GM19395 (cell line): ENCODE results near the gene MYRIP.

ENCODE experiments used
- ATAC-seq: cut with Tn5 transposase; IDR thresholded peaks from one replicate; pipeline ENCODE4 v1.9.1; 2021; ENCODE audit warnings: mild to moderate bottlenecking, moderate library complexity; ENCODE audit not compliant: unreplicated experiment

The MYRIP gene

DNA sequence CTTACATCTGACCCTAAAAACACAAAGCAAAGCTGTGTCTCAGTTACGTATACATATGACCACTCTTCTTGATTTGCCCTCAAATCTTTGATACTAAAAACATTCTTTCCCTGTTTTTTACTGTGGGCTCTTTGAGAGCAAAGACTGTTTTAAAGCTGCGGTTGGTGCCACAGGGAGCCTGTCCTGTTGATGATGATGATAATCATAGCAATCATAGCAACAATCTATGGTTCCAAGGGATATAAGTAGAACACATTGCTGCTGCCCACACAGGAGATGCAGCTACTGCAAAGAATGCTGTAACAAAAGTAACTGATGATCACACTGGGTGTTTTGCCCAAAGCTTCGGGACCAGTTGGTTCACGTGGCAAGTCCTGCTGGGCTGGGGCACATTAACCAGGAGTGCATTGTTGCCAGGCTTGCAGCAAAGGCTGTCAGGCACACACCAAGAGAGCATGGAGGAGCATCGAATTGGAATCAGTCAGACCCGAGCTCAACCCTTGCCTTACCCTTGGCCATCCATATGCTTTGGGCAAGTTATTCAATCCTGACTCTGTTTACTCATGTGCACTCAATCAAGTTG is 368.7 kb downstream of the MYRIP start:
- no peak for ATAC-seq

DNA sequence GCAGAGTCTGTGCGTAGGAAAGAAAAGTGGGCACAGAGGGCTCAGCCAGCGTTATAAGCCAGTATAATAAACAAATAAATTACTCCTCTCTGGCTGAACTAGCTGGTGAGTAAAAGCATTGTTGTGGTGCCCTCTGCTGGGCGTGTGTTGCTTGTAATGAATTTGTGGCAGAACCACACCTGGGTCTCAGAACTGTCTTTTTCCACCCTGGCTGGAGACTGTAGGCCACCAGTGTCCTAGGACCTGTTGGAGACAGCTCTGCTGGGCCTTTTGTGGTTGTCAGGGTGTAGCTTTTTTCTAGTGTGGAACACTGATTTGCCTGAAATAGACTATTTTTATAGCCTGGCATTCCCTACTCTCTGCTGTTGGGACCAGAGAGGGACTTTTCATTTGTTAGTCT is 369.6 kb downstream of the MYRIP start:
- ATAC-seq = peak; percentile 73

DNA sequence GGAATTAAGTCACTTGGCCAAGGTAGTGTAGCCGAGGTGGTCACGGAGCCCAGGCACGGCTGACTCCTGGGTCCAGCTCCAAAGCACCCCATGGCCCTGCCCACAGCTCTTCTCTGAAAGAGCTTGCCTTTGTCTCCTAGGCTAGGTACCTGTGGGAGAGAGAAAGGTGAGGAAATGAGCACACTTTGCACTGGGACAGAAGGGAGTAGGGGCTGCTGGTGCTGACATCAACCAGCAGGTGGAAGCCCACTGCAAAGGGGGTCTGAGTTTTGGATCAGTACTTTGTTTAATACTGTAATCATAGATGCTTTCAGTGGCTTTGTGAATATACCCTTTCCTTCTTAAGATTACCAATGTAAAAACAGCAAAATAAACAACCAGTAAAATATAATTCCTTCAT is 371.8 kb downstream of the MYRIP start:
- ATAC-seq = no peak

DNA sequence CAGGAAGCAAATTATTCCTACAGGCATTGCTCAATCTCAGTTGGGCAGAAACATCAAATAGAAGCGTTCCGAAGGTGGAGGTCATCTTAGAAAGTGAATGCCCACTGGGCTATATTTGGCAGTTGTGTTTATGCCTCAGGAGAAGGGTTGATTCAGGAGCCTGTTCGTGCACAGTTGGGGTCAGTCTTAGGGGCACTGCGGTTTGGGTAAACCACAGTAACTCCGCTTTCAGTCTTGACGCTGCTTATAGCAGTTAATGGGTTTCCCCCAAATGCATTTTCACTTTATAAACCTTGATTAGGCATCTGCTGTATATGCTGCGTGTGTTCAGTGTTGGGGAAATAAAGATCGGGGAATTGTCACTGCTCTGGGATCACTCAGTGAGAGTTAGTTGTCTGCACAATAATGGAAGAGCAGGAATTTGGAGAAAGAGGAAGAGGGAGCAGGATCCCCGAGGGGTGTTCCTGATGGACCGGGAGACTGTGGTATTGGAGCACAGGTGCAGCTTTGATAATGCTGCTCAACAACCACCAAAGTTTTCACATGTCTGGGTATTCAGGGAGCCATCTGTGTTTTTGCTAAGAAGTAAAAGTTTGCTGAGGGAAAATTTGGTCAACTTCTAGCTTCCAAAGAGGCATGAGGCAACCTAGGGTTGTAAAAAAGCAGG is 375.8 kb downstream of the MYRIP start:
- peak; percentile 71 for ATAC-seq

DNA sequence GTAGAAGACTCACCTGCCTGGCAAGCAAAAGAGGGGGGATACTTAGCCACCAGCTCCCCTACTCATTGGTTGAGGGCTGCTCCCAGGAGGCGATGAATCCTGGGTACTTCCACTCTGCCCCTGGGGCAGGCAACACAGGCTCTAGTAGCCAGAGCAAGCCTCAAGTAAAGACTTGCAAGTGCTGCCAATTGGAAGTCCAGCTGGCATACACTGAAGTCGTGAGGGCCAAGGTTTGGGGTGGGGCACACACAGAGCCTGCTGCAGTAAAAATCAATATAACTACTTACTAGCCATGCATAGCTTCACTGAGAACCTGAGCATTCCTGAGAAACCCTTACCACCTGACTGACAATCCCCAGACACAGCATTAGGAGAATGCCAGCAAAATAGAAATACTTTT is 377.1 kb downstream of the MYRIP start:
- ATAC-seq = no peak

DNA sequence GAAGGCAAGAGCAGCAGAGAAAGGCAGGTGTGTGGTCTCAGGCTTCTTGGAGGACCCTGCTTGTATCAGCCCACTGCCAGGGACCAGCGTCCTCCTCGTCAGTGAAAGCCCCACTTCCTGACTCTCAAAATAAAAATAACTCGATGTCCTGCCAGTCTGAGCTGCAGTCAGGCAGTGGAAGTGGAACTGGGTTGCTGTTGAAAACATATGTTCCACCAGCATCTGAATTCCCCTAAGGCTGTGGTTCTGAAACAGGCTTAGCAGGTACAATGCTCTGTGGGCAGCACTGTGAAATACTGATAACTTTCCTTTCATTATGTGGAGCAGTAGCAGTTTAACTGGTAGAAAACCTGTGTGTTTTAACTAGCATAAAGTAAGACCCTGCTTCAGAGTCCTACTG is 378.5 kb downstream of the MYRIP start:
- peak; percentile 71 for ATAC-seq

DNA sequence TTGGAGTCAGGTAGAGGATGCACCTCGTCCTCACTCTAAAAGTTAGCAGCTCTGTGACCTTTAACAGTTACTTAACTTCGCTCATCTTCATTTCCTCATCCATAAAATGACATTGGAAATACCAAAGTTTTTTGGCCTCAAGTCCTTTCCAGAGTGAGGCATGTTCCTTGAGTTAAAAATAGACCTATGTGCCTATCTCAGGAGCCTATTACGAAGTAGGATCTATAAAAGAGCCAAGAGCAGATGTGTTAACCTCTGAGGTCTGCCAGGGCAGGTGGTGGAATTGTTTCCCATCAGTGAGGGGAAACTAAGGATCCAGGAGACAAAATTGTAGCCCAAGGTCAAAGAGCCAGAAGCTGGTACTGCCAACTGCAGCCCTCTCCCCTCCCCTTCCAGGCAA is 379.7 kb downstream of the MYRIP start:
- ATAC-seq = no peak

DNA sequence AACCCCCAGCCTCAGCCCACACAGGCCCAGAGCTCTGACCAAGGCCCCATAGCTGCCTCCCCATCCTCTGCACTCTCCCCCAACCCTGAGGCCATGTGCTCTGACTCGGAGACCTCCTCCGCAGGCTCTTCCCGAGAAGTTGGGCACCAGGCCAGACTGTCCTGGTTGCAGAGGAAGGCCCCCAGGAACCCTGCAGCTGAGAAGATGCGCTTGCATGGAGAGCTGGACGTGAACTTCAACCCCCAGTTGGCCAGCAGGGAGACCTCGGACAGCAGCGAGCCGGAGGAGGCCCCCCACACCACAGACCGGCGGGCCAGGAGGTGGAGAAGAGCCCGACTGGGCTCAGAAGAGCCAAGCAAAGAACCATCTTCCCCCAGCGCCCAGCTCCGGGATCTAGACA is 380.6 kb downstream of the MYRIP start:
- no peak for ATAC-seq

DNA sequence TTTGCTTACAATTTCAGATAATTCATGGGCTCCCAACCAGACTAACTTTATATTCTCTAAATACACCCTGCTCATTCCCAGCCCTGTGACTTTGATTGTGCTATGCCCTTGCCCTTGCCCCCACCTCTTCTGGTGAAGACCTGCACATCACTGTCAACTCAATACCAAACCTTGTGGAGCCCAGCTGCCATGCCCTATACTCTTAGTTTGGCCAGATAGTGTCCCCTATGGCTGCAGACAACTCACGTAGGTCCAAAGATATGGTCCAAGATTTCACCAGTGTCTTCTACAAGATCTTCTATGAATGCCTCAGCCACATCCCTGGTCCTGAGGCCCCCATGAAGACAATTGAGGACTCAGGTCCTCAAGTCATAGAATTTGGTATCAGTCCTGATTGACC is 381.8 kb downstream of the MYRIP start:
- no peak for ATAC-seq

DNA sequence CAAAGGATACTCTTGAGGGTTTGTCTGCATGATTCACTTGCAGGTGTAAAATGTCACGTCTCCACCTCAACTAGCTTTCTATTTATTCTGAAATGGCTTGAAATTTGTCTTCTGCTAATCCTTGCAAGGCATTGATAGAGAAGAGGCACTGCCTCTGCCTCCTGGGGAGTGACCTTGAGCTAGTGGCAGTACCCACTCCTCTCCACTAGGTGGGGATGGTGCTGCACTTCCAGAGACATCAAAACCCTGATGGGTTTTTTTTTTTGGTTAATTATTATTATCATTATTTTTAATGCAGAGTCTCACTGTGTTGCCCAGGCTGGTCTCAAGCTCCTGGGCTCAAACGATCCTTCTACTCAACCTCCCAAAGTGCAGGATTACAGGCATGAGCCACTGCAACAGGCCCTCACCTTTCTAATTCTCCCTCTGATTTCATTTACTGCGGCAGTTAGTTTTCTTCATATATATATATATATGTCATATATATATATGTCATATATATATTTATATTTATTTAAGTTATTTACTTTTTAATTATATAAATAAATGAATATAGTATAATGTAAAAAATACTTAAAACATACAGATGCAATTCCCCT is 382.5 kb downstream of the MYRIP start:
- ATAC-seq = peak; percentile 47

DNA sequence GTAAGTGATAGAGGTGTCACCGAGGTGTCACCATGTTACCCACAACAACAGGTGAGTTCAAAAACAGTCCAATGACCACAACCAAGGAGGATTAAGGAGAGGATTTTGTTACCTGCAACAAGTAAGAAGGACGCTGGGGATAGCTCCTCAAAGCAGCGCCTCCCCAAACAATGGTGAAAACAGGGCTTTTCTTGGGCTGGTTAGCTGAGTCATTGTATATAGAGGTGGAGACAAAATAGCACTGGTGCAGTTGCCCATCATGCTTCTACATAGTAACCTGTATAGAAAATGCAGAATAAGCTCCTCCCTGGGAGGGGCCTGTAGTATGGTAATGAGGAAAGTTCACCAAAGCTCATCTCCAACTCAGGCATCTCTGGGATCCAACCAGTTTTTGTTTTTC is 383.2 kb downstream of the MYRIP start:
- ATAC-seq = no peak

DNA sequence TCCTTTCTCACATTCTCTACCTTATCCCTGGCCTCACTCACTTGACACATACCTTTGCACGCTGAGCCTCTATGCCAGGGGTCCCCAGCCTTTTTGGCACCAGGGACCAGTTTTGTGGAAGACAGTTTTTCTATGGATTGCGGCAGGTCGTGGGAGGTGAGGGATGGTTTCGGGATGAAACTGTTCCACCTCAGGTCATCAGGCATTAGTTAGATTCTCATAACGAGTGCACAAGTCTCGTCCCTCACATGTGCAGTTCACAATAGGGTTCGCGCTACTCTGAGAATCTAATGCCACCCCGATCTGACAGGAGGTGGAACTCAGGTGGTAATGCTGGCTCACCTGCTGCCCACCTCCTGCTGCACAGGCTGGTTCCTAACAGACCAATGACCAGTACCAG is 387.6 kb downstream of the MYRIP start:
- no peak for ATAC-seq

DNA sequence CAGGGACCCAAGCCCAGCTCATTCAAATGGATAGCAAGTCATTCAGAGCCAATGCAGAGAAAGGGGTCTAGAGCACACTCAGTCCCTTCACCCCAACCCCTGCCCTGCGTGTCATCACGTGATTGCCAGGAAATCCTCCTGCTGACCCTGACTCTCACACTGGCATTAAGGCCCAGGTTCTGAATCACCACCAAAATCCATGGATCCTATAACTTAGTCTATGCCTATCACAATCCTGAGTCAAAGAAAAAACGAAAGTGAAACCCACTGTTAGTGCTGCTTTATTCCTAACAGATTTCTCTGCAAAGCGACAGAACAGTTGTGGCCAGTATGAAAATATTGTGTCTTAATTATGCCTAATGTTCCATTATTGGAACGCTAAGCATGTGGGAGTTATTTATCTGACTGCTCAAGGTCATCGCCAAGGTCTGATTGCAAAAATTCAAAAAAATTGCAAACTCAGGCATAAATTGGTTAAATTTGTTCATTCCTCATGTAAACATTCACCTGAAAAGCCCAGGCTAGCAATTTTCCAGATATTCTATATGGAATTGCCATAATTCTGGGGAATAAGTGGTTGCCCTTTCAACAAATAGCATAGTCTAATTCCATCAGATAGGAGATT is 391.4 kb downstream of the MYRIP start:
- ATAC-seq = no peak

DNA sequence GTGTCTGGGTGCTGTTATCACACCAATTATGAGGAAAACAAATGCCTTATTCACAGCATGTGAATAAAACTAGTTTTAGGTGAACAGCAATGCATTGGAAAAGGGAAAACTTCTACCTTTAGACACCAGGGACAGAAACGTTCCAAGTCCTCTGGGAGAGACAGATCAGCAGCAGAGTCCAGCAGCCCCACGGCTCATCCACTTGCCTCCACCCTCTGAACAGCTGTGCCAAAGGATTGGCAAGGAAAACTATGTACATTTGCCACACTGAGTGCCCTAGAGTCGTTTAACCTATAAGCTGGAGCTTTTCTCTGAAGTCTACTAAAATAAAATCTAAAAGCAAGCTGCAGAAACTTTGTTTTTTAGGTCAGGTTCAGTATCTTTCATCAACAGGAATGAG is 392.4 kb downstream of the MYRIP start:
- ATAC-seq = no peak

DNA sequence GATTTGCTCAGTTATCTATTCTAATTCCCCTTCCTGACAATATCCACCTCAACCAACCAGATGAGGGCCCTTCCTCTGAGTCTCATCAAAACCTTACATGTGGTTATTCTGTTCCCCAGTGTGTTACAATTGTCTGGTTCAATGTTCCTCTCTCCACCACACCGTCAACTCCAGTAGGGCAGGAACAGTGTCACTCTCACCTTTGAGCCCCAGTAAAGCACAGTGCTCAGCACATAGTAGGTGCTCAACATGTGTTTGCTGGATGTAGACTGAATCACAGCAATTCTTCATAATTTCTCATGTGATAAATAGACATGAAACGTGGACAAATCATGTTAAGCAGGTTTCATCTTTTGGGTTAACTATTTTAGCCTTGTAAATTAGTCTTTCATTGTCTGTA is 397.1 kb downstream of the MYRIP start:
- ATAC-seq = no peak

DNA sequence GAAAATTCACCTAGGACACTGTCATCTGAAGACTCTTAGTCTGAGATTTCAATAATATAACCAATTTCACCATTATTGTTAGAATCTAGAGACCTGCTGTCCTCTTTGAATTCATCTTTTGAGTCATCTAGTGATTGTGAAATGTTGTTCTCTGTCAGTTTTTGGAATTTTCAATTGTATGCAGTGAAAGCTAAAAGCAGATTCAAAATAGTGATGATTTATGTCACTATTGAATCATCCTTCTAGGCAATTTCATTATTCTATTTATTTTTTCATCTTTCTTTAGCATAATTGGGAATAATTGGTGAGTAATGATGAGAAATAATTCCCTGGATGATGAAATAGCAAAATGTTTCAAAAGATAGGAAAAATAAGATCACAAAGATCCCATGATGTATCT is 398.4 kb downstream of the MYRIP start:
- no peak for ATAC-seq

DNA sequence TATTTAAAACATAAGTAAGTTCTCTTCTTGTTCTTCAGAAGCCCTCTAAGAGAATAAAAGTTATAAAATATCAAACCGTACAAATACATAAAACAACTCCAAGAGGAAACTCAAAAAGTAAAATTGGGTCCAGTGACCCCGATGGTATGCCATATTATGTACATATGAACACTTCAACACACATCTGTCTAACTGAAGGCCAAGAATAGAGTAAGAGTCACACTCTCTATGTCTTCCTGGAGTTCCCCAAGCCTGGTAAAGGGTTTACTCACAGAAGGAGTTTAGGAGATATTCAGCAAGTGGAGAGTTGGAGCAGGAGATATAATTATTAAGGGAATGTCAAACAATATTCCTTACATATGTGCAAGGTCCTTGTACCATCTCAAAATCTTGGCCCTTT is 398.8 kb downstream of the MYRIP start:
- no peak for ATAC-seq

DNA sequence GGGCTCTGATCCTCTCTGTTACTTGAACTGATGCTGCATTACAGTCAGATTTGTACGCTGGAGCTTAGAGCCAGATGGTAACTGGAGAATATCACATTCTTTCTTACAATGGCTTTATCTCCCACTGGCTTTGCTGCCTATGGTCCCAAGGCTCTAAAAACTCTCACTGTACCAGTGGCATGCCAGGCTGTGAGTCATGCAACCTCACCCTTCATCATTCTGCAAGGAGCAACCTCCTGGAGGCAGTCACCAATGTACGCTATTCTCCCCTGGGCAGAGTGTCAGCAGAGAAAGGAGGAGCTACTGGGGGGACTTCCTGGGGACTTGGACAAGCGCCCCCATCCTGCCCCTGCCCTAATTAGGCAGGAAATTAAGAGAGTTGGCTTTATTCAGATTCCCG is 402.2 kb downstream of the MYRIP start:
- ATAC-seq = no peak

DNA sequence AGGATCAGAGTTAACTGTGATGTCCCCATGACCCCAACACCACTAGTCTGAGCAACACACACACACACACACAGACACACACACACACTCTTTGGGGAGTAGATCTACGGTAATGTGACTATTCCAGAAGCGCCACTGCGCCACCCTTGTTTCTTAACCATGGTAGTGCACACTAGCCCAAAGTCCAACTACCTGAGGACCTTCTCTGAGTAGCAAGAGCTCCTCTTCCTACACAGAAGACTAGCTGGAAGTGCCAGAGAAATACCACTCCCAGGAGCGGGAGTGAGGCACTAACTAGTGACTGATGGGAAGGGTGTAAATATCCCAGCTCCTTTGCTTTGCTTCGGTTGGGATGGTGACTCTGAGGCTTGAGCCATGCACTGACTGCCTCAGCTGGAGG is 404.1 kb downstream of the MYRIP start:
- ATAC-seq = no peak

DNA sequence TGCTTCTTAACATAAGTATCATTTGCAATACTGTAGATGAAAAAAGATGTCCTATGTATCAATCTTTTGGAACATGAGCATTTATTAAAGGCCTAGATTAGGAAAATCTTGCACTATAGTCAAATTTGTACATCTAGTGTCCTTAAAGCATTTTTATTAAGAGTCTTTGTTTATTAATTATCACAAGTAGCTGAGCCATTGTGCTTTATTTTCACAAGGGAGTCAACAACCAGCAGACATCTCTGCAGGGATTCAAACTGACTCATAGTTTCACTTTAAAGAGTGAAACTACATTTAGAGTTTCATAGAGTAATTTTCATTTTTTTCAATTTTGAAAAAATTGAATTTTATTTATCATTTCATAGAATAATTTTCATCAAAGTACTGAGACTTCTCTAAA is 405.6 kb downstream of the MYRIP start:
- no peak for ATAC-seq

DNA sequence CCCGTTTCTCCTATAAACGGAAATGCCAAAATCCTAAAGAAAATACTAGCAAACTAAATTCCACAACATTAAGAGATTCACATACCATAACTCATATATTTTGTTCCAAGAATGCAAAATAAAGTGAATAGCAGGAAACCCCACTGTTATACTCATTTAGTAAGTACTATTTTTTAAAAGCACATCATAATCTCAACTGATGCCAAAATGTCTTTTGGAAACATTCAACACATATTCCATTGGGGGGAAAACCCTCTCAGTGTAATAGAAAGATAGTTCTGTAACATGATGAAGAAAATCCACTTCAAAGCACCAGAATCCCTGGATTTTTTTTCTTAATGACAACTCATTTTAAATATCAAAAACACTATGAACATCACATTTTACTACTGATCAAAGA is 407.1 kb downstream of the MYRIP start:
- no peak for ATAC-seq

DNA sequence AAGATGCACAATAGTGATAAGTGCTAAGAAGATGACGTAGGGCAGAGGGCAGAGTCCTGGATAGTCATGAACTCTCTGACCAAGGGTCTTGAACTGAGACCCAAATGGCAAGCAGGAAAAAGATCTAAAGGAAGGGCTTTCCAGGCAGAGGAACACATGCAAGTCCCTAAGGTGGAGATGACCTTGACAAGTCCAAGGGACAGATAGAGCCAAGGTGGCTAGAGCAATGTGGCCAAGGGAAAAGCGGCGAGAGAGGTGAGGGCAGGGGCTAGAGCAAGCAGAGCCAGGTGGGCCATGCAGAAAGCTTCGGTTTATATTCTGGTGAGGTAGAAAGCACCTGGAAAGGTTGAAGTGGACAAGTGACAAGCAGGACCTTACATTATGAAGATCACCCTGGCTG is 414.4 kb downstream of the MYRIP start:
- no peak for ATAC-seq
